ENCODE measurements around the gene MNT.

MNT gene

DNA sequence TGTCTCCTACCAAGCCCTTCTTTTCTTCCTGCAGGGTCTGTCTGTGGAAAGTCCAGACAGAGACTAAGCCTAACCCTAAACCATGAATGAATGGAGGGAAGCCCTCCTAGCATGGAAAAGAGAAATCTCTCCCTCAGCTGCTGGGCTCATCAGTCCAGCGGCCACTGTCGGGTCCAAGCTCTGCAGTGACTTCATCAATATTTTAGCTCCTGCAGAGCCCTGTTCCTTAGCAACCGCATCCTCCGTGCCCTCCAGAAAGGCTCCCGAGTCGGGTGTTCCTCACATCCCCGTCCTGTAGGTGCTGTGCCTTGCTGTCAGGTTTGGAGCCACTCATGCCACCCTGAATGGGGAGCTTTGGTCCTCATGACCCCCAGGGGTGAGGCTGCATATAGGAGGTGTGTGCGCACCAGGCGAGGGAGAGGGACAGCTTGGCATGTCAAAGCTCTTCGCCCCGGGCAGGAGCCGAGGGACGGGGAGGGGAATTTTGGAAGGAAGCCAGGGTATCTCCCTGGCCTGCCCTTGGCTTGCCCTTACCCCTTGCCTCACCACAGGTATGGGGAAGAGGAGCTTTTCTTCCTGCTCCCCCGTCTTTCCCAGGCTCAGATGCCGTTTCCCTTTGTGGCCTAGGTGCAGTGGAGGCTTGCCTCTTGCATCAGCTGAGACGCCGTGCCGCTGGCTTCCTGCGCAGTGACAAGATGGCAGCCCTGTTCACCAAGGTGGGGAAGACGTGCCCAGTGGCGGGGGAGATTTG, 39.7 kb downstream of the MNT start:
- peaks cover 14% of the 10 kb centered on the region for H3K4me1 Mint-ChIP-seq
- H3K36me3 Mint-ChIP-seq (ENCODE audit: low read depth), result peaks cover 7% of the 10 kb centered on the region
- H3K4me3 Mint-ChIP-seq, result no peak overlapping the region
- TF ChIP-seq, protein P1, sequence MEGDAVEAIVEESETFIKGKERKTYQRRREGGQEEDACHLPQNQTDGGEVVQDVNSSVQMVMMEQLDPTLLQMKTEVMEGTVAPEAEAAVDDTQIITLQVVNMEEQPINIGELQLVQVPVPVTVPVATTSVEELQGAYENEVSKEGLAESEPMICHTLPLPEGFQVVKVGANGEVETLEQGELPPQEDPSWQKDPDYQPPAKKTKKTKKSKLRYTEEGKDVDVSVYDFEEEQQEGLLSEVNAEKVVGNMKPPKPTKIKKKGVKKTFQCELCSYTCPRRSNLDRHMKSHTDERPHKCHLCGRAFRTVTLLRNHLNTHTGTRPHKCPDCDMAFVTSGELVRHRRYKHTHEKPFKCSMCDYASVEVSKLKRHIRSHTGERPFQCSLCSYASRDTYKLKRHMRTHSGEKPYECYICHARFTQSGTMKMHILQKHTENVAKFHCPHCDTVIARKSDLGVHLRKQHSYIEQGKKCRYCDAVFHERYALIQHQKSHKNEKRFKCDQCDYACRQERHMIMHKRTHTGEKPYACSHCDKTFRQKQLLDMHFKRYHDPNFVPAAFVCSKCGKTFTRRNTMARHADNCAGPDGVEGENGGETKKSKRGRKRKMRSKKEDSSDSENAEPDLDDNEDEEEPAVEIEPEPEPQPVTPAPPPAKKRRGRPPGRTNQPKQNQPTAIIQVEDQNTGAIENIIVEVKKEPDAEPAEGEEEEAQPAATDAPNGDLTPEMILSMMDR (IDR thresholded peaks at IDR 0.05; ENCODE audit: unreplicated experiment in 3 of 3), result no peak
- H3K27me3 Mint-ChIP-seq (ENCODE audit: low read depth), result no peaks in the 10 kb centered on the region
- H3K27ac Mint-ChIP-seq, result no peak overlapping the region
- no peaks in the 10 kb centered on the region for H3K9me3 Mint-ChIP-seq

DNA sequence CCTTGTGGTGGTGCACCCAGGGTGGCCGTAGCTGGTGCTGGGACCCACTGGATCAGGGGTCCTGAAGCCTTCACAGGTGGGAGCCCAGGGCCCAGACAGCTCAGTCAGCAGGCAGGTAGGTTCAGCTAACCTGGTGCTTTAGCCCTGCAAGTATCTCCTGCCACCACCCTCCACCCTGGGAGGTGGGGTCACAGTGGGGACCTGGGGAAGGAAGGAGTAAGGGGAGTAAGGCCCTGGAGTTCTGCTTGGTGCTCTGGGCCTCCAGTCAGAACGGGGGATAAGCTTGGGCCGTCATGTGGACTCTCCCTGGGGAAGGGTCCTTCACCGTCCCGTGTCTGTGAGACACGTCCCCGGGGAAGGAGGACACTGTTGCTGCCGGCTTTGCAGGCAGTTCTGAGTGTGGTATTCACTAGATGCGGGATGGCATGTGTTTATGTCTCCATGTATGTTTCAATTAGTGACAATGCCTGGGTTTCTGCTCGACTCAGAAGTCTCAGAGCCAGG, 42.9 kb downstream of the MNT start:
- H3K27ac Mint-ChIP-seq, result no peak overlapping the region
- no peaks in the 10 kb centered on the region for H3K27me3 Mint-ChIP-seq (ENCODE audit: low read depth)
- peaks cover 5% of the 10 kb centered on the region for H3K36me3 Mint-ChIP-seq (ENCODE audit: low read depth)

DNA sequence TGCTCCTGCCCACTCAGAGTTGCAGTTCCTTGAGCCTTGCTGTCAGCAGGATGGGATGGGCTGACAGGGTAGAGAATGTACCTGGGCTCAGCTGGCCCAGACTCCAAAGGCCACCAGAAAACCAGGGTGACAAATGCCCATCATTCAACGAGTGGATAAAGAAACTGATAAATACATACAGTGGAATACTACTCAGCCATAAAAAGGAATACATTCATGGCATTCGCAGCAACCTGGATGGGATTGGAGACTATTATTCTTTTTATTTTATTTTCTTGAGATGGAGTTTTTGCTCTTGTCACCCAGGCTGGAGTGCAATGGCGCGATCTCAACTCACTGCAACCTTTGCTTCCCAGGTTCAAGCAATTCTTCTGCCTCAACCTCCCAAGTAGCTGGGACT, 43.6 kb downstream of the MNT start:
- H3K27me3 Mint-ChIP-seq (ENCODE audit: low read depth), result no peaks in the 10 kb centered on the region
- TF ChIP-seq, protein P1 (IDR thresholded peaks at IDR 0.05; ENCODE audit: unreplicated experiment in 3 of 3), result no peak

More for the DNA sequence above, 42.9 kb downstream of the MNT start:
- Mint-ChIP-seq H3K4me1 (peaks cover 5% of the 10 kb centered on the region), H3K4me3 (no peak overlapping the region), H3K9me3 (no peaks in the 10 kb centered on the region)
- TF ChIP-seq, protein P1 (IDR thresholded peaks at IDR 0.05; ENCODE audit: unreplicated experiment in 3 of 3), result no peak

DNA sequence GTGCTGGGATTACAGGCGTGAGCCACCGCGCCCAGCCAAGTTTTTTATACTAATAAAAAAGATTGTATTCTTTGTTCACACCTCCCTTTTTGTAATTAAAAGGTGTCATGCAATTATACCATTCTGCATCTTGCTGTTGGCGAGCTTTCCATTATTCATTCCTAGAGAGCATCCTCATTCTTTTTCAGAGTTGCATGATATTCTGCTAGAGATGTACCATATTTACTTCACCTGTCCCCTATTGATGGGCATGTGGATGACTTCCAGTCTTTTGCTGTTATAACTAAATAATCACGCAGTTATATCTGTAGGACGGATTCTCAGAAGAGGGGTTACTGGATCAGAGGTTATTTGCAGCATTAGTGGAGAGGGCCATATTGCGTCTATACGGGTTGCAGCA, 46.5 kb downstream of the MNT start:
- no peaks in the 10 kb centered on the region for H3K36me3 Mint-ChIP-seq (ENCODE audit: low read depth)
- H3K27me3 Mint-ChIP-seq (ENCODE audit: low read depth), result no peaks in the 10 kb centered on the region
- H3K4me1 Mint-ChIP-seq, result peaks cover 4% of the 10 kb centered on the region
- TF ChIP-seq, protein P1 (IDR thresholded peaks at IDR 0.05; ENCODE audit: unreplicated experiment in 3 of 3), result no peak
- no peak overlapping the region for H3K4me3 Mint-ChIP-seq
- H3K9me3 Mint-ChIP-seq, result no peaks in the 10 kb centered on the region
- no peak overlapping the region for H3K27ac Mint-ChIP-seq

More for the DNA sequence above, 43.6 kb downstream of the MNT start:
- H3K9me3 Mint-ChIP-seq, result no peaks in the 10 kb centered on the region
- no peaks in the 10 kb centered on the region for H3K36me3 Mint-ChIP-seq (ENCODE audit: low read depth)
- no peak overlapping the region for H3K4me3 Mint-ChIP-seq
- H3K27ac Mint-ChIP-seq, result no peak overlapping the region
- peaks cover 5% of the 10 kb centered on the region for H3K4me1 Mint-ChIP-seq

DNA sequence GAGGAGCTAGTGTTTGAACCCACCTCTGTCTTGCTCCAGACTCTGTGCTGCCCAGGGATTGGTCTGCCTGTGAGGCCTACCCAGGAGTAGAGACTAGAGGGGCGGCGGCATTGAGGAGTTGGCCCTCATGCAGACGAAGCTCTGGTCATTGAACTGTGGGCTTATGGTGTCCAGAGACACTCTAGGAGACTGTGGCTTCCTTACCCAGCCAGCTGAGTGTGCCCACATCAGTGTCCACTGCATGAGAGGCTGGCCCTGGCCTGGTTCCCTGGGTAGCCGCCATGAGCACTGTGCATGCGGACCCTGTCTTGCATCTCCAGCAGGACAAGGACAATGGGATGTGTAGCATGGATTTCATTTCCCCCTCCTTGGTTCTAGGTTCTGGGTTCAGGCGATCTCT, 49.6 kb downstream of the MNT start:
- H3K36me3 Mint-ChIP-seq (ENCODE audit: low read depth), result no peaks in the 10 kb centered on the region
- no peaks in the 10 kb centered on the region for H3K9me3 Mint-ChIP-seq
- no peaks in the 10 kb centered on the region for H3K27me3 Mint-ChIP-seq (ENCODE audit: low read depth)
- TF ChIP-seq, protein P1 (IDR thresholded peaks at IDR 0.05; ENCODE audit: unreplicated experiment in 3 of 3), result no peak
- no peak overlapping the region for H3K27ac Mint-ChIP-seq
- H3K4me3 Mint-ChIP-seq, result no peak overlapping the region
- H3K4me1 Mint-ChIP-seq, result peaks cover 12% of the 10 kb centered on the region

Measured in nephron (organoid).